Fibroblast of skin of left biceps (primary cell): ENCODE results near the gene MYO5B.
"Not testable (repeated sequence)": the region's sequence is repeated elsewhere in the genome, so short reads cannot be mapped to it uniquely, and the experiment has no call there.

Source experiments
- DNase-seq, 2 experiments: peaks; one replicate each; pipeline ENCODE4 v3.0.0-alpha.2; 2013; ENCODE audit warnings: low read depth in 2 of 2

The MYO5B gene

DNA sequence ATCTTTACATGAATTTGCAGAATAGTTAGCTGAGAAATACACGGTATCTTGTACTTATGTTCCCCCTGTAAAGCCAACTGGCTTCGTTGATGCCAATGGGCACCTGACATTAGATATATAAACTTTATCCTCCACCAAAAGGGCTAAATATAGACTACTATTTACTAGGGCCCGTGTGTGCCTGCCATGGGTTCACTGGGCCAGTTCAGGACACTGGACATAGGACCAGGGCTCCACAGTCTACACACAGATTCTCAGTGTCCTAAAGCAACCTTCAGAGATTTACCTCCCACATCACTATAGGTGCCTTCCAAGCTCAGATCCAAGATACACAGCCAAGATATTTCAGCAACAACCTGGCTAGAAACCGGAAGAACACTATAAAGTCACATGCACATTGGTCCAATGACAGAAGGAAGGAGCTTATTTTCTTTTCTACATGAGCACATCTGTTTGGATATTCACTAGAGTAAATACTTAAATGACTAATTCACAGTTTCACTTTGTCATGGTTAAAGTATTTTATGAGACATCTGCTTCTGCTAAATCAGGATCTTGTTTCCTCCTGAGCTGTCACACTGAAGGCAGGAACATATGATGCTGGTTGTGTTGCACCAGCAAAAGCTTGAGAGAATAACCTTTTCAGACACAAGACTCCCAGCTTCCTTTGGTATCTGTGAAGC is 95.1 kb downstream of the MYO5B start:
- peak; percentile 19 to 20 for DNase-seq

DNA sequence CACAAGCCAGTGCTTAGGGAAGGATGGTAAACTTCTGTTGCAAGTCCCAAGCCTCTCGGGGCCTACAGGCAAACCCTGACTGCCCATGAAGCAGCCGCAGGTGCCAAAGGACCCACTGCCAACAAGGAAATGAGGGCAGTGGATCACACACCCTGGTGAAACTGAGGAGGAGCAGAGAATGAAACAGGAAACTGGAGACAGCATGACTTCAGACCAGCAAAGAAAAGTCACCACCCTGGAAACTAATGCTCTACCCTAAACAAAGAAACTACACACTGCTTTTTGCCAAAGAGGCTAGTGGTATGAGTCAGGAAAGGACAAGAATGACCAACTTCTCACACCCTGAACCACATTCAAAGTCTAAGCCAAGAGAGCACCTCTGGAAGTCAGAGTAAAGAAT is 97.2 kb downstream of the MYO5B start:
- DNase-seq, result no peak

DNA sequence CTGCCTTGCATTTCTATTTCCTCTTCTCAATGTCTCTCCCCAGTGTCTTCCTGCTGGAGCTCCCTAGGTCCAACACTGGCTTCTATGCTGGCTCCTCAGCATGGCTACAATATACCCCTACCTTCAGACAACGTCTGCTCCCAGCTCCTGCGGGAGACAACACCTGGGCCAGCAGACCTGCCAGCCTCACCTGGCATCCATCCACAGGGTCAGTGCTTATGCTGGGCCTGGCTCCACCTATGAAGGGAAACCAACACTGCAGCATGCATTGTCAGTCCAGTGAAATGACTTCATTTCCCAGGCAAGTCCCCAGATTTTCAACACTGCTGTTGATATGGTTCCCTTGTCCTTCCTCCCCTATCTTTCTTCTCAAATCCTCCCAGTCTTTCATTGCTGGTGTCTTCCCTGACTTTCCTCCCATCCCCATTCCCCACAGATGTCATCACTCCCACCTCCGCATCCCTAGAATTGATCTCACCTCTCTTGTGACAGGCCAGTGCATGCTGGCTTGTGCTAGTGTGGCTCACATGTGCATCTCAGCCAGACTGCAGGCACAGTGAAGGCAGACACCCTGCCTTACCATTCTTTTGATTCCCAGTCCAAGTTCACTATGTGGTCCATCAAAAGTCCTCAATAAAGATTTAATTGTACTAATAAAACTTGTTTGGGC is 98.0 kb downstream of the MYO5B start:
- no peak for DNase-seq

DNA sequence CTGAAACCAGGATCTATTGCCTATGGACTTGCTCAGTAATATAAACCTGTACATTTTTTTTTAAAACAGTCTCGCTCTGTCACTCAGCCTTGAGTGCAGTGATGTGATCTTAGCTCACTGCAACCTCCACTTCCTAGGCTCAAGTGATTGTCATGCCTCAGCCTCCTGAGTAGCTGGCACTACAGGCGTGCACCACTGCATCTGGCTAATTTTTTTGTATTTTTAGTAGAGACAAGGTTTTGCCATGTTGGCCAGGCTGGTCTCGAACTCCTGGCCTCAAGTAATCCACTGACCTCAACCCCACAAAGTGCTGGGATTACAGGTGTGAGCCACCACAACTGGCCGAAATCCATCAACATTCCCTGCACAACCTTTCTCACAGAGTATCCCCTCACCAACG is 100.2 kb downstream of the MYO5B start:
- not testable (repeated sequence) for DNase-seq

DNA sequence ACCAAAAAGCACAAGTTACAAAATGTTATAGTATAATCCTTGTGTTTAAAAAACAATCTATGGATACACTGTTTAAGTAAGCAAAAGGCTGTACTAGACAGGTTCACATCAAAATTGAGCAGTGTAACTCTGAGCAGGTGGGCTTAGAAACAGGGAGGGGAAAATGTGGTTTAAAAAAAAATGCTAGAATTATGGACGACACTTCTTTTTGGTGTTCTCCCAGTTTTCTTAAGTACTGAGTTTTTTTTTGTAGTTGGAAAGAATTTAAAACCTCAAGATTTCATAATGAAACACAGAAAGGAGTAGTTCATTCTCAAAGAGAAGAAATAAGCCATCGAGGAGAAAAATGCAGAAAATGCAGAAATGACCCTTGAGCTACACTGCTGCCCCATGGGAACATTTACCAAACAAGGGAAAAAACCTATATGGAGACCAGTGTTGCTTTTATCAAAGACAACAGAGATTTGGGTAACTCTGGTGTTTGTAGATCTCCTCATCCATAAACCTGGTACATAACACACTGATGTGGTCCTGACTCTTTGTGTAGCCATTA is 100.7 kb downstream of the MYO5B start:
- DNase-seq, result no peak

DNA sequence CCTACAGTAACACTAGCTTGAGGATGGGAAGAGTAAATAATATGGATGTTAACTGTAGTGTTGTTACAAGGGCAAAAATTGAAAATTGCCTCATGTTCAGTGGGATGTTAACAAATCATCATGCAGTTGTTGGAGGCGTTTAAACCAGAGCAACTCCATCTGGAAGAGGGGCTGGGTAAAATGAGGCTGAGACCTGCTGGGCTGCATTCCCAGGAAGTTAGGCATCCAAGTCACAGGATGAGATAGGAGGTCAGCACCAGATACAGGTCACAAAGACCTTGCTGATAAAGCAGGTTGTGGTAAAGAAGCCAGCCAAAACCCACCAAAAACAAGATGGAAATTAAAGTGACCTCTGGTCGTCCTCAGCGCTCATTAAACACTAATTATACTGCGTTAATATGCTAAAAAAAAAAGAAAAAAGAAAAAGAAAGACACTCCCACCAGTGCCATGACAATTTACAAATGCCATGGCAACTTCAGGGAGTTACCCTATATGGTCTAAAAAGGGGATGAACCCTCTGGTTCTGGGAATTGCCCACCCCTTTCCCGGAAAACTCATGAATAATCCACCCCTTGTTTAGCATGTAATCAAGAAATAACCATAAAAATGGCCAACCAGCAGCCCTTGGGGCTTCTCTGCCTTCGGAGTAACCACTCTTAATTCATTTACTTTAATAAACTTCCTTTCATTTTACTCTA is 101.4 kb downstream of the MYO5B start:
- no peak for DNase-seq

DNA sequence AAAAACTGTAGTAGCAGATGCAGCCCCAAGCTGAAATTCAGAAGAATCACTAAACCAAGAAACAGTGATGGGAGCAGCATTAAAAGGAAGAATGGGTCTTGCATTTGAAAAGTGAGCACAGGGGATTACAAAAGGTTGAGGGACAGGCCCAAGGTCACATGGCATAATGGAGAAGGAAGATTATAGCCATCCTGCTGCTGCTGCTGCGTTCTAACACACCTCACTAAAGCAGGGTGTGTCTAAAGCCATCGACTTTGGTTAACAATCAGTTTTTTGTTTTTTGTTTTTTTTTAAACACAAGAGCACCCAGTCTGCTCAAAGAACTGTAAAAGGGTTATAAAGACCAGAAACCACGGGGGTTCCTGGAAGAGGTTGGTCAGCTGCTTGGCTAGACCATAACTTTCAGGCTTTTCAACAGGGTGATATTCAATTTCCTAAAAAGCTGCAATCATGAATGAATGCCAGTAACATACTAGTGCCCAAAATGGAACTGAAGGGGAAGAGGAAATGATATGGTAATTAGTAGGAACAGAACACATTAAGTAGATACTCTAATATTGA is 102.6 kb downstream of the MYO5B start:
- DNase-seq, result no peak

DNA sequence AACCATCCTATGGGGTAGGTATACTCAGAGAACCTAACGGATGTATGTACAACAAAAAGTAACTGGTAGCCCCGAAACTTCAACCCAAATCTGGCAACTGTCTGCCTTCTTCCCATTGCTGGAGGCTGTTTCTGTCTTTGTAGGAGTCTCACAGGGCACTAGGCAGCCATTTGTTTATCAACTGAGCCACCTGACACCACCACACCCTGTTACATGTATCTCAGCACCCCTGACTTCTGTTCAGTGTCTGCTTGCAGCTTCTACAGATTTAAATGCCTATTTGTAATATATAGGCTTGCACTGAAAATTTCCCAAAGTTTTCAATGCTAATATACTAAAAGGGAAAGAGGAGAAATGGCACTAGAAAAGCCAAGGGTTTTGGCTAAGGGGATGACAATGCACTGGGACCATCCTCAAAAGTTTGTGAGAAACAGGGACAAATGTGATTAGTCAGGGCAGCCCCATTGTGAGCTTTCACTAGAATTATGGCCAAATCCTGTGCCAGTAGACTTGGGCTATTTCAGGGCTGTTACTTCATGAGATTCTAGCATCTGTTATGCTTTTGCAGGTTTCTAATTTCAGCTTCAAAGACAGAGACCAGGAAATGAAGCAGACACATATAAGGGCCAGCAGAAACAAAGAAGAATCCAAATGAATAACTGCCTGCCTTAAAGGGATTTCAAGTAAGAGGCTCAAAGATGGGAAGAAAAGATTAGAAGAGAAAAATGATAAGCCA is 103.3 kb downstream of the MYO5B start:
- no peak for DNase-seq

DNA sequence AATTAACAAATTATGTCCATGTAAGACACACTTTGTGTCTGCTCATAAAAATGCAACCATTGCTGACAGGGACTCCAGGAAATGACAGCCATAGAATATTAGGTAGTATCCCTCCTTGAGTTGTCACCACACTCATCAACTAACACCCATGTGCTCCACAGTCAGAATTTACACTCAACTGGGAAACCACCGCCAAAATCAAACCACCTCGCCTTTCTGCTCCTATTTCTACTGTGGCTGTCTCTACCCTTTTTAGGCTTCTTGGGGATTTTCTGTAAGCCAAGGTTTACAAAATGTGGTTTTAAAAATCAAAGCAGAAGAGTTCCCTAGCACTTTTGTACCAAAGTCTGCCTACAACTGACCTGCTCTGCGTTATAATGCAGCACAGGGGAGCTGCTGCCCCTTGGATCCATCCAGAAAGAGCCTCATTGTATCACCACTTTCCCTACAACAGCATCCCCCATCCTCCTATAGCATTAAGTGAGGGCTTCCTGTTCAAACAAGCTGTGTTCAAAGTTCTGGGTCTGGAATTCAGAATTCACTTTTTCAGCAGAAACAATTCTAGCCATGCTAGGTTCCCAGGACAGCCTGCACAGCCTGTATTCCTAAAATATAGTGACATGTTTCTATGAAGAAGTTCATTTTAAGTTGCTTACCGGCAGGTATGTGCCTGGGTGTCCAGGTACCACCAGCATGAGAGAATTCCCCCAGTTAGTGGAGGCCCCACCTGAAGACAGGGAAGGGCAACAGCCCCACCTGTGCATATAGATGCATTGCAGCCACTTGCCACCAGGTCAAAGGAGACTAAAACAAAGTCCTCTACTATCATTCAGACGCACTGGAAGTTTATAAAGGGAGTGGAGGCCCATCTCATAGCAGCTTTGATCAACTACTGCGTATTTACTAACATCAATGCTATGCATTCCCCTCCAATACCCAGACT is 104.3 kb downstream of the MYO5B start:
- DNase-seq, result no peak

DNA sequence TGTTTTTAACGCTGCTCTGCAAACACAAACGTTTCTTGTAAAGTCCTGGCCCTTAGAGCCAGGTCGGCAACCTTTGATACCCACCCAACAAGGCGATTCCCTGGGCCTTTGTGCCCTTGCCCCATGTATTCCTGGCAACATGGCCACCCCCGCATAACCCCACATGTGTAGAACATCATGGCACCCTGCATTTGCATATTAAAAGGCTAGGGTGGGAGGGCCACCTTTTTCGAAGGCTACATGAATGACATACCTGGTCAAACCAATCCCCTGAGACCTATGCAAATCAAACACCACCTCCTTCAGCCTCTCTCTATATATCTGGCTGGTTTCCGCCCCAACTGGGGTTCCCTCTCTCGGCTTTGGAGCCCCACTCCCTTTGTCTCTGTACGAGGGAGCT is 105.2 kb downstream of the MYO5B start:
- DNase-seq, result no peak

DNA sequence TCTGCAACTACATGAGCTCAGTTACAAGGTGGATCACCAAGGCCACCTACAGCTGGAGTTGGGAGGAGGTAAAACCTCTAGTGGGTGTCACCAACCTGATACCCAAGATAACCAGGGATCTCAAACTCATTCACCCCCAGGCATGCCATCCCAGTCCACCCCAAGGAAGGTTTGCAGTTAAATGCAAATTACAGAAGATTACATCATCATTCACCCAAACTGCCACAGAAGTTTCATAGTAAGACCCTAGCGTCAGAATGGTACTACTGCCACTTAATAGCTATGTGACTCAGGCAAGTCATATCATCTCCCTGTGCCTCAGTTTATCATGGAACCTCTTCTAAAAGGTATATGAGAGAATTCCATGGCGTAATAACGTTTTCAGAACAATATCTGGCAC is 111.2 kb downstream of the MYO5B start:
- DNase-seq, result no peak

DNA sequence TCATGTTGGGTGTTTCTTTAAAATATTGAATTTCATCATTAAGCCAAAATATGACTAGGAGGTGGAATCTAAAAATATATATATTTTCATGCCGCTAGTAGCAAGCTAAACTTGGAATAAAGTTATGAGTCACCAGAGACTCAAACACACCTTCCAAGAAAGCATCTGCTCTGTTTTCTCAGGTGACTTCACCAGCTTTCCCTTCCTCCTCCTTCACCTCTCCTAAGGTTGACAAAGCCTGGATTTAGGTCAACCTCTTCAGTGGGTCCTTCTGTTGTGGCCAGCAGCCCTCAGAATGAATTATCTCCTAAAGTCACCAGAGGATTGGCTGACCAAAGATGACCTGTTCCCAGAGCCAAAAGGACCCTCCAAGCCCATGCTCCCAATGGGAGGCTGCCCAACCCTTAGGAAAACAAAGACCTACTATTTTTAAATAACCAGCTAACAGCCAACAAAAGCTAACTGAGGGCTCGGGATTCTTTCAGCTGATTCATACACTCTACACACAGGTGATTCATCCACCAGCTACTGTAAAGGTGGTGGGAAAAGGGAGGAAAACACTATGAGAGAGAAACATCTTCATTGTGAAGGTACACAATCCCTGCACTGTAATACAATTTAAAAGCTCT is 113.9 kb downstream of the MYO5B start:
- no peak for DNase-seq

DNA sequence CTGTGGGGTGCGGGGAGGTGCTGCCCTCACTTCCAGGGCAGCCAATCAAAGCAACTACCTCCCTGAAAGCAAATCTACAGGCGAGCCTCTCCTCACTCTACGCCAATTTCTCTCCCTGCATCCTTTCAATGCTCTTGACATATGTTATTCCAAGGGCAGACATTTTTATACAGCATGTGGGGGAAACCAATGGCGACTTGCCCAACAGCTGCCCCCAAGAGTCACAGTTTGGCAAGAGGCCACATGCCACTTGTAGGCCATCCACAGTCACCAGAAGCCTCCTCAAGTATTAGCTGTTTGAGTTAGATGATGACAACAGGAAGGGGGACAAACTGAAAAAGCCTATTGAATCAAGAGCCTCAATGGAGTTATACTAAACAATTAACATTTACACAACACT is 114.6 kb downstream of the MYO5B start:
- DNase-seq, result no peak

DNA sequence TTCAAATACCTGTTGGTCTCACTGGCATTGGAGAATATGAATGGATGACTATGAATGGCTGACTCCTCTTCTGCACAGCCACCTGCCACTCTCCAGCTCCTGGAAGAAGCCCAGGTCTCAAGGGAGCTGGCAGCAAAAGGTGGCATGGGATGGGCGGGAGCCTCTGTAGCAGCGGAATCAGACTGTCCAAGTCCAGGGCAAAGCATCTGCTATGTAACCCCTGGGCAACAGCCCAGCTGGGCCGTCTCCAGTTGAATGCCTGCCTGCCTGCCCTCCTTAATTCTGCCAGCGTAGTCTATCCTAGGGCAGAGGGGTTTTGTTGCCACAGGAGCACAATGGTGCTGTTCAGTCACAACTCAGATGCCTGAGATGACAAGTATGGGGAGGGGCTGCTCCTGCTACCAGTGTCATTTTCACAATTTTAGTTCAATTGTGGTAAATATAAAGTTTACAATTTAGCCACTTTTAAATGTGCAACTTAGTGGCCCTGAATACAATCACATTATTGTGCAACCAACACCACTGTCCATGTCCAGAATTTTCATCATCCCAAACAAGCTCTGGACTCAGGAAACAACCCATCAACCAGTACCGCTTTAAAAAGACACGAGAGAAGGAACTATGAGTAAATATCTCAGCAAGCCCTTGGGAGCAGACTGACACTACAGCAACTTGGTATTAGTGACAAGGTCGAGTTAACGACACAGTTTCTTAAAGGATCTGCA is 115.2 kb downstream of the MYO5B start:
- DNase-seq, result no peak

DNA sequence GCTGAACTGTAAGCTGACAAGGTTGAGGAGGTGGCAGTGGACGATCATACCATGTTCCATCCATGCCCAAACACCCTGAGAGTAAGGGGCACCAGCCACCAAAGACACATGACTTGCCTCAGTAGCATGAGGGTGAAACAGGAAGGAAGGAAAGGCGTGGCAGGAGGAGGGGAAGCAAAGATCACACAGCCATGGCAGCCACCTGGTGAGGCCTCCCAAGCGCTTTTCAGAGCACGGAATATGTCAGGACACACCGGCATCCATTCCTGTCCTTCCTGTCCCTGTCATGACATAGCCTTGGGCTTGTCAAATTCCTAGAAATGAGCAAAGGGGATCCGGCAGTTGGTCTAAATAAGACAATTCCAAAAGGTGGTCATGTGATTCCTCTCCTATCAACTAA is 118.7 kb downstream of the MYO5B start:
- DNase-seq, result no peak

DNA sequence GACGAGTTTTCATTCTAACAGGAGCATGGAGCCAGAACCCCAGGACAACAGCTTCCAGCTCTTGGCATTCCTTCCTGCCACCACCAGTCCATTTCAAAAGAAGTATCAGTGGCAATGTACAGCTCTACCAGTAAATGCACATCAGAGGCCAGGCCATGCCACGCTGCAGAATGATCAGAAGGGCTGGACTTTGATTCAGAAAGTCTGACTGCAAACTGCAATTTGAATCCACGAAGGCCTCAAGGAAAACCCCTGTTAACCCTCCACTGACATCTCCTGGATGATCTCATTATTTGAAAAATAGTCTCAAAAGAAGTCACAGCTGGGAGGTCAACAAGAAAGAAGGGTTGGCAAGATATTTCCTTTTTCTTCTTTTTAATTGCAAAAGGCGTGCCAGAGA is 119.2 kb downstream of the MYO5B start:
- no peak for DNase-seq

DNA sequence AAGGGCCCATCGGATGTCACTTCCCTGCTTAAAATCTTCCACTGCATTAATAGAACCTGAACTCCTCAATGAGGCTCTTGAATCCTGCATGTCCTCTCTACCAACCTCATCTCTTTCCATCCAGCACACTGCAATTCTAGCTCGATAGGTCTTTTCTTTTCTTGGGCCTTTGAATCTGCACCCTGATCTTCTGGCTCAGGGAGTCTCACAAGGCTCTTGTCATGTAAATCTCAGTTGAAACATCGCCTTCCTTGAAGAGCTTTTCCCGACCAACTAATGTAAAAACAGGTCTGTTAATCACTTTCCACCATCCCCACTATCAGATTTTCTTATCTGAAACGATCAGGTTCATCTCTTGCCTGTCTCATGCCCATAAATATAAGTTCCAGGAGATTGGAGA is 120.5 kb downstream of the MYO5B start:
- DNase-seq, result no peak

DNA sequence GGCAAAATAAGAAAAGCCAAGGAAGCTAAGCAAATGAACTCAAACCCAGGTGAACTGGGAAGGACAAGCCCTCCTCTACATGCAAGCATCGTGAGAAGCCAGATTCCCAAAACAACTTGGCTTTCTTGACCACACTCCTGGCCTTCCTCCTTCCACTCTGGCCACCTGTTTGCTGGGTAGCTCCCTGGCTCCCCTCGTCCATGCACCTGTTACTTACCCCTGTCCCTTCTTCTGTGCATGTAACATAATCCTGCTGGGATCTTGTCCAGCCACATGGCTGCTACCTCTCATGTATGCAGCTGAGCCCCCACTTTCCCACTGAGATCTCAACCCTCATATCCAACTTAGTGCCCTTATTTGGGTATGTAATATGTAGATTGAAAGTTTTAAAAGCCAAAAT is 121.6 kb downstream of the MYO5B start:
- DNase-seq, result no peak

DNA sequence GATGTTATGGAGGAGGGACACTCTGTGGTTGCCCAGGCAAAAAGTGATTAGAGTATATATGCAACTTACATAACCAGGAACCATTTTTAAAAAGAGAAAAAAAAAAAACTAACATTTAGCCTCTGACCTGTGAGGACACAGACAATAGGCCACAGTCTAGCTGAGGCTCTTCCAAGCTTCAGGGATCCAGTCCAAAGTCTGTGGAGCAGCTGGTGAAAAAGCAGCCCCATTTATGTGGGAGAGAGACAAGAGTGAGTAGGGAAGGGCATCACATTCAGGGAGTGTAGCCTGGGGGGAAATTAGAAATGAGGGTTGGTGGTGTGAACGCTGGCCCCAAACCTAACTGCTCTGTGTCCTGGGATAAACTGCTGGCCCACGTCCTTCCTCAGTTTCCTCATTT is 122.8 kb downstream of the MYO5B start:
- no peak for DNase-seq

DNA sequence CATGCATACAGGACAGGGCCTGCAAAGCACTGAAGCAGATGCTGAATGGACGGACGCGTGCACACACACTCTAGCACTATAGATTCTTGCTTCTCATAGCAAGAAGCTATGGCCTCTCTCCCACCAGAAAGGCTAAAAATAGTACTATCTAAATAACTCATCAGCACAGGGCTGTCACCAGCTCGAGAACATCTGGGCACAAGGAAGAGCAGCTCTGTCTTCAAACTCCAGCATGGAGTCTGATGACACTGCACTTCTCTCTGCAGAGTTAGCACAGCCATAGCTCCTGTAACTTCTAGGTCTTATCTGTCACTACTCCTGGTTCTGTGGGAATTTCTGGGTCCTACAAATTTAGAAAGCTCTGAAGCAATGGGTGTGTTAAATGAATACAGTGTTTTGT is 123.5 kb downstream of the MYO5B start:
- no peak for DNase-seq
